ENCODE results near the gene NTRK2.
A peak's percentile ranks its signal among the peaks of the same experiment; 100 is the strongest.
"Not testable (repeated sequence)": the region's sequence is repeated elsewhere in the genome, so short reads cannot be mapped to it uniquely, and the experiment has no call there.

The NTRK2 gene

GRCh38 chr9:84874022-84874421, 204.5 kb downstream of the NTRK2 start:
- DNase-seq, result no peak
- Mint-ChIP-seq H3K4me3 (no peak overlapping the region), H3K27ac (no peak overlapping the region), H3K27me3 (no peaks in the 10 kb centered on the region), H3K4me1 (no peaks in the 10 kb centered on the region), H3K9me3 (no peaks in the 10 kb centered on the region)
- ATAC-seq, result no peak

GRCh38 chr9:84874596-84874995, 205.1 kb downstream of the NTRK2 start:
- no peaks in the 10 kb centered on the region for H3K27me3 Mint-ChIP-seq
- no peaks in the 10 kb centered on the region for H3K4me1 Mint-ChIP-seq
- ATAC-seq, result no peak
- no peak for DNase-seq
- no peaks in the 10 kb centered on the region for H3K9me3 Mint-ChIP-seq
- H3K27ac Mint-ChIP-seq, result no peak overlapping the region
- H3K4me3 Mint-ChIP-seq, result no peak overlapping the region

- DNase-seq, result no peak
- H3K4me1 Mint-ChIP-seq, result no peaks in the 10 kb centered on the region
- no peak for ATAC-seq
- no peak overlapping the region for H3K4me3 Mint-ChIP-seq
- H3K27me3 Mint-ChIP-seq, result no peaks in the 10 kb centered on the region
- peak overlapping the region in 1 of 2 donors; percentile 64 for H3K27ac Mint-ChIP-seq
- H3K9me3 Mint-ChIP-seq, result no peaks in the 10 kb centered on the region
Observed at GRCh38 chr9:84875193-84875592, 205.7 kb downstream of the NTRK2 start.

GRCh38 chr9:84879631-84880030, 210.1 kb downstream of the NTRK2 start:
- Mint-ChIP-seq H3K4me1 (no peaks in the 10 kb centered on the region), H3K27ac (no peak overlapping the region), H3K4me3 (no peak overlapping the region), H3K9me3 (no peaks in the 10 kb centered on the region), H3K27me3 (no peaks in the 10 kb centered on the region)
- ATAC-seq, result no peak
- no peak for DNase-seq

GRCh38 chr9:84880835-84881234, 211.3 kb downstream of the NTRK2 start:
- Mint-ChIP-seq H3K9me3 (no peaks in the 10 kb centered on the region), H3K4me1 (no peaks in the 10 kb centered on the region), H3K27ac (no peak overlapping the region), H3K27me3 (no peaks in the 10 kb centered on the region), H3K4me3 (no peak overlapping the region)
- no peak for DNase-seq
- no peak for ATAC-seq

GRCh38 chr9:84886866-84887265, 217.3 kb downstream of the NTRK2 start:
- ATAC-seq, result no peak
- no peaks in the 10 kb centered on the region for H3K4me1 Mint-ChIP-seq
- no peak for DNase-seq
- H3K4me3 Mint-ChIP-seq, result no peak overlapping the region
- H3K27me3 Mint-ChIP-seq, result no peaks in the 10 kb centered on the region
- no peak overlapping the region for H3K27ac Mint-ChIP-seq
- no peaks in the 10 kb centered on the region for H3K9me3 Mint-ChIP-seq

GRCh38 chr9:84891924-84892323, 222.4 kb downstream of the NTRK2 start:
- no peaks in the 10 kb centered on the region for H3K9me3 Mint-ChIP-seq
- no peak overlapping the region for H3K27ac Mint-ChIP-seq
- DNase-seq, result no peak
- no peak for ATAC-seq
- no peaks in the 10 kb centered on the region for H3K4me1 Mint-ChIP-seq
- H3K4me3 Mint-ChIP-seq, result no peak overlapping the region
- no peaks in the 10 kb centered on the region for H3K27me3 Mint-ChIP-seq

- DNase-seq, result no peak
- Mint-ChIP-seq H3K4me3 (no peak overlapping the region), H3K9me3 (no peaks in the 10 kb centered on the region), H3K27me3 (no peaks in the 10 kb centered on the region), H3K4me1 (no peaks in the 10 kb centered on the region), H3K27ac (no peak overlapping the region)
- no peak for ATAC-seq
Observed at GRCh38 chr9:84893419-84894128, 224.0 kb downstream of the NTRK2 start.

GRCh38 chr9:84894859-84895258, 225.3 kb downstream of the NTRK2 start:
- Mint-ChIP-seq H3K9me3 (no peaks in the 10 kb centered on the region), H3K27ac (no peak overlapping the region), H3K4me3 (no peak overlapping the region), H3K27me3 (no peaks in the 10 kb centered on the region), H3K4me1 (no peaks in the 10 kb centered on the region)
- DNase-seq, result no peak
- no peak for ATAC-seq

GRCh38 chr9:84897362-84898094, 228.0 kb downstream of the NTRK2 start:
- no peak overlapping the region for H3K4me3 Mint-ChIP-seq
- H3K27ac Mint-ChIP-seq, result no peak overlapping the region
- H3K4me1 Mint-ChIP-seq, result no peaks in the 10 kb centered on the region
- H3K9me3 Mint-ChIP-seq, result no peaks in the 10 kb centered on the region
- H3K27me3 Mint-ChIP-seq, result no peaks in the 10 kb centered on the region
- no peak for ATAC-seq
- no peak for DNase-seq

GRCh38 chr9:84898188-84898587, 228.7 kb downstream of the NTRK2 start:
- Mint-ChIP-seq H3K27ac (no peak overlapping the region), H3K9me3 (no peaks in the 10 kb centered on the region), H3K27me3 (no peaks in the 10 kb centered on the region), H3K4me1 (no peaks in the 10 kb centered on the region), H3K4me3 (no peak overlapping the region)
- DNase-seq (no peak), ATAC-seq (no peak)

GRCh38 chr9:84898618-84899017, 229.1 kb downstream of the NTRK2 start:
- not testable (repeated sequence) for H3K27me3 Mint-ChIP-seq, H3K4me3 Mint-ChIP-seq, H3K9me3 Mint-ChIP-seq, DNase-seq, H3K4me1 Mint-ChIP-seq, H3K27ac Mint-ChIP-seq, ATAC-seq

- Mint-ChIP-seq H3K9me3 (no peaks in the 10 kb centered on the region), H3K27me3 (no peaks in the 10 kb centered on the region), H3K4me3 (no peak overlapping the region), H3K4me1 (no peaks in the 10 kb centered on the region), H3K27ac (no peak overlapping the region)
- no peak for DNase-seq
- no peak for ATAC-seq
Observed at GRCh38 chr9:84899326-84899725, 229.8 kb downstream of the NTRK2 start.

GRCh38 chr9:84900421-84900820, 230.9 kb downstream of the NTRK2 start:
- no peaks in the 10 kb centered on the region for H3K27me3 Mint-ChIP-seq
- ATAC-seq (no peak), DNase-seq (no peak)
- no peaks in the 10 kb centered on the region for H3K4me1 Mint-ChIP-seq
- no peak overlapping the region for H3K4me3 Mint-ChIP-seq
- no peak overlapping the region for H3K27ac Mint-ChIP-seq
- H3K9me3 Mint-ChIP-seq, result no peaks in the 10 kb centered on the region

GRCh38 chr9:84903963-84904362, 234.4 kb downstream of the NTRK2 start:
- Mint-ChIP-seq H3K4me3 (no peak overlapping the region), H3K27ac (no peak overlapping the region), H3K9me3 (no peaks in the 10 kb centered on the region), H3K4me1 (no peaks in the 10 kb centered on the region), H3K27me3 (peaks cover 9% of the 10 kb centered on the region)
- DNase-seq, result no peak
- ATAC-seq, result no peak

GRCh38 chr9:84916769-84917168, 247.2 kb downstream of the NTRK2 start:
- Mint-ChIP-seq H3K27me3 (peaks cover 10% of the 10 kb centered on the region), H3K9me3 (peaks cover 0 to 4% of the 10 kb centered on the region in 2 donors), H3K27ac (no peak overlapping the region), H3K4me3 (no peak overlapping the region), H3K4me1 (no peaks in the 10 kb centered on the region)
- DNase-seq (no peak), ATAC-seq (no peak)

All from stimulated activated naive CD8-positive, alpha-beta T cell treated with anti-CD3 and anti-CD28 coated beads, Interleukin-15, amount 100 ng/mL, for 72 hours (primary cell).